H1 (cell line): ENCODE data around the gene METTL22. TPM values are rescaled to one million over a fixed set of nuclear protein-coding genes. Genes with fewer than 3 reads are reported as not detected.

Source experiments
- CTCF ChIA-PET: fragments of 300-600 bp; sonication (Branson Sonifier 250); formaldehyde crosslinking; loops from one replicate; lab custom pipeline; 2021; ENCODE audit not compliant: partially characterized antibody; lab: Charles Lee
- POLR2A ChIA-PET: fragments of 300-600 bp; sonication (Branson Sonifier 250); formaldehyde crosslinking; loops from one replicate; lab custom pipeline; 2021; ENCODE audit warnings: inconsistent platforms; ENCODE audit not compliant: partially characterized antibody; lab: Charles Lee
- DNase-seq, 2 experiments: peaks; one replicate each; pipeline versions ENCODE4 v3.0.0 to v3.0.0-alpha.2; 2010 to 2022; ENCODE audit warnings: low spot score in 2 of 2, low read depth in 1 of 2, mixed read lengths in 1 of 2
- FAIRE-seq: peaks from 2 replicates; lab custom pipeline; 2011; peaks lifted over from hg19 to GRCh38; lab: Jason Lieb, UNC
- H2AFZ ChIP-seq: 2 replicates; pipeline ENCODE4 v1.8.1; 2012; ENCODE audit warnings: low read length, inconsistent platforms
- H2AK5ac ChIP-seq: 2 replicates; pipeline ENCODE4 v1.6.1; 2013; ENCODE audit warnings: low read depth, low read length
- H2BK120ac ChIP-seq: replicated peaks from 2 replicates; pipeline ENCODE3; 2013; ENCODE audit warnings: low read depth, low read length, inconsistent platforms
- H2BK12ac ChIP-seq: 2 replicates; pipeline ENCODE4 v1.6.1; 2013; ENCODE audit warnings: low read depth, low read length
- H2BK15ac ChIP-seq: 2 replicates; pipeline ENCODE4 v1.6.1; 2013; ENCODE audit warnings: low read length
- H2BK20ac ChIP-seq: 2 replicates; pipeline ENCODE4 v1.6.1; 2013; ENCODE audit warnings: low read length
- H2BK5ac ChIP-seq: 2 replicates; pipeline ENCODE4 v1.6.1; 2013; ENCODE audit warnings: low read depth, low read length
- H3K14ac ChIP-seq: 2 replicates; pipeline ENCODE4 v1.6.1; 2013; ENCODE audit warnings: inconsistent platforms; ENCODE audit not compliant: insufficient read length
- H3K18ac ChIP-seq: 2 replicates; pipeline ENCODE4 v1.6.1; 2013; ENCODE audit warnings: low read length; ENCODE audit errors: extremely low read depth
- H3K23ac ChIP-seq: 2 replicates; pipeline ENCODE4 v1.6.1; 2013; ENCODE audit warnings: inconsistent platforms; ENCODE audit not compliant: insufficient read length
- H3K23me2 ChIP-seq: 2 replicates; pipeline ENCODE4 v1.6.1; 2013; ENCODE audit warnings: low read depth, low read length
- H3K27ac ChIP-seq: 2 replicates; pipeline ENCODE4 v1.6.1; 2011; ENCODE audit warnings: low read depth, low read length, inconsistent platforms
- H3K27me3 ChIP-seq, 4 experiments: replicated peaks in 1 of 4; 1 replicate in 1 of 4; 2 replicates in 3 of 4; pipeline versions ENCODE4 v1.6.1 to v1.8.1; 2011 to 2013; ENCODE audit warnings: low read length in 3 of 4, mild to moderate bottlenecking in 3 of 4, inconsistent platforms in 2 of 4, mixed read lengths in 2 of 4, moderate library complexity in 1 of 4; ENCODE audit not compliant: control insufficient read depth in 3 of 4, insufficient read depth in 3 of 4; ENCODE audit errors: extremely low read depth in 1 of 4
- H3K36me3 ChIP-seq, 4 experiments: 2 replicates each; pipeline versions ENCODE4 v1.6.1 to v1.8.1; 2011 to 2013; ENCODE audit warnings: mild to moderate bottlenecking in 4 of 4, low read length in 3 of 4, moderate library complexity in 2 of 4, control low read depth in 1 of 4, inconsistent platforms in 1 of 4; ENCODE audit not compliant: insufficient read depth in 4 of 4, control insufficient read depth in 2 of 4
- H3K4ac ChIP-seq: replicated peaks from 2 replicates; pipeline ENCODE3; 2013; ENCODE audit warnings: low read length, low read depth, mixed read lengths, inconsistent platforms; ENCODE audit not compliant: insufficient read length
- H3K4me1 ChIP-seq, 4 experiments: replicated peaks in 1 of 4; 1 replicate in 1 of 4; 2 replicates in 3 of 4; pipeline versions ENCODE4 v1.6.1 to v1.8.1; 2011 to 2013; ENCODE audit warnings: low read length in 3 of 4, inconsistent platforms in 2 of 4, mixed read lengths in 1 of 4; ENCODE audit not compliant: insufficient read depth in 4 of 4, control insufficient read depth in 3 of 4
- H3K4me2 ChIP-seq, 2 experiments: 2 replicates each; pipeline versions ENCODE4 v1.6.1 to v1.8.1; 2011 to 2013; ENCODE audit warnings: low read depth in 2 of 2, low read length in 2 of 2, control low read depth in 1 of 2, inconsistent platforms in 1 of 2, mild to moderate bottlenecking in 1 of 2; ENCODE audit not compliant: insufficient read depth in 1 of 2
- H3K4me3 ChIP-seq, 4 experiments: fragments of 200-600, 300-600 bp in 1 of 4; sonication (generic), shearing (Covaris generic), sonication (Bioruptor Twin) in 1 of 4; 2 replicates each; pipeline versions ENCODE4 v1.5.1 to v1.8.1; 2011 to 2016; ENCODE audit warnings: low read length in 4 of 4, low read depth in 3 of 4, control low read depth in 2 of 4, inconsistent platforms in 2 of 4, mild to moderate bottlenecking in 2 of 4, mixed read lengths in 1 of 4, moderate library complexity in 1 of 4; ENCODE audit not compliant: insufficient read depth in 2 of 4; ENCODE audit errors: extremely low read depth in 1 of 4
- H3K56ac ChIP-seq: replicated peaks from 2 replicates; pipeline ENCODE3; 2013; ENCODE audit warnings: low read depth, mild to moderate bottlenecking, mixed read lengths, low read length, inconsistent platforms; ENCODE audit not compliant: insufficient read length
- H3K79me1 ChIP-seq: 2 replicates; pipeline ENCODE4 v1.6.1; 2013; ENCODE audit warnings: low read depth, low read length, control low read depth
- H3K79me2 ChIP-seq, 2 experiments: 2 replicates each; pipeline versions ENCODE4 v1.6.1 to v1.8.1; 2012 to 2013; ENCODE audit warnings: low read length in 2 of 2, mild to moderate bottlenecking in 2 of 2, inconsistent platforms in 1 of 2; ENCODE audit not compliant: insufficient read depth in 2 of 2, control insufficient read depth in 1 of 2
- H3K9ac ChIP-seq, 4 experiments: replicated peaks in 1 of 4; 1 replicate in 1 of 4; 2 replicates in 3 of 4; pipeline versions ENCODE4 v1.6.1 to v1.8.1; 2011 to 2013; ENCODE audit warnings: low read depth in 3 of 4, low read length in 3 of 4, control low read depth in 2 of 4, mild to moderate bottlenecking in 2 of 4, moderate library complexity in 2 of 4, inconsistent platforms in 1 of 4; ENCODE audit errors: extremely low read depth in 1 of 4
- H3K9me3 ChIP-seq, 2 experiments: 2 replicates each; pipeline versions ENCODE4 v1.6.1 to v1.8.1; 2012 to 2013; ENCODE audit warnings: mild to moderate bottlenecking in 2 of 2, moderate library complexity in 2 of 2, control low read depth in 1 of 2, inconsistent platforms in 1 of 2, low read depth in 1 of 2, low read length in 1 of 2, mixed read lengths in 1 of 2; ENCODE audit not compliant: insufficient read depth in 2 of 2
- H4K20me1 ChIP-seq, 2 experiments: replicated peaks in 1 of 2; 2 replicates each; pipeline versions ENCODE3 to v1.8.1; 2011 to 2013; ENCODE audit warnings: inconsistent platforms in 2 of 2, low read length in 2 of 2, mild to moderate bottlenecking in 1 of 2; ENCODE audit not compliant: insufficient read depth in 2 of 2, control insufficient read depth in 1 of 2
- H4K5ac ChIP-seq: 2 replicates; pipeline ENCODE4 v1.6.1; 2013; ENCODE audit warnings: low read length, low read depth, mixed read lengths, inconsistent platforms; ENCODE audit not compliant: insufficient read length
- H4K8ac ChIP-seq: 2 replicates; pipeline ENCODE4 v1.8.0; 2013; ENCODE audit warnings: mild to moderate bottlenecking, moderate library complexity, low read length, inconsistent platforms; ENCODE audit not compliant: insufficient read depth; ENCODE audit errors: extremely low read depth
- H4K91ac ChIP-seq: replicated peaks from 2 replicates; pipeline ENCODE3; 2013; ENCODE audit warnings: low read length, mixed read lengths, inconsistent platforms; ENCODE audit not compliant: insufficient read length
- CBX5 ChIP-seq: fragments of 300-800, 300-1000 bp; sonication (generic); IDR thresholded peaks from 2 replicates; pipeline ENCODE4 v1.7.1; 2016; ENCODE audit warnings: antibody characterized with exemption, low read length, low read depth
- CHD2 ChIP-seq: IDR thresholded peaks from 2 replicates; pipeline ENCODE4 v1.6.1; 2012; ENCODE audit warnings: low read length, improper control_type of control experiment
- CREB1 ChIP-seq: IDR thresholded peaks from 2 replicates; pipeline ENCODE4 v1.6.1; 2012; ENCODE audit warnings: inconsistent platforms
- EZH2 ChIP-seq: fragments of 200-600 bp; sonication (generic); IDR thresholded peaks from 2 replicates; pipeline ENCODE4 v1.7.1; 2012; ENCODE audit warnings: low read depth, mild to moderate bottlenecking, moderate library complexity, low read length, inconsistent platforms; ENCODE audit not compliant: severe bottlenecking
- FOSL1 ChIP-seq: IDR thresholded peaks from 2 replicates; pipeline ENCODE4 v1.6.1; 2011; ENCODE audit warnings: mild to moderate bottlenecking, low read depth, low read length, moderate library complexity; ENCODE audit not compliant: insufficient read depth
- HDAC2 ChIP-seq, 2 experiments: fragments of 300-600 bp in 1 of 2; sonication (generic) in 1 of 2; IDR thresholded peaks; 2 replicates each; pipeline ENCODE4 v1.6.1; 2011 to 2012; ENCODE audit warnings: low read depth in 2 of 2, low read length in 2 of 2, mild to moderate bottlenecking in 2 of 2, moderate library complexity in 2 of 2, borderline replicate concordance in 1 of 2, inconsistent platforms in 1 of 2
- JUN ChIP-seq: IDR thresholded peaks from 2 replicates; pipeline ENCODE4 v1.6.1; 2011; ENCODE audit warnings: low read depth, mild to moderate bottlenecking, improper control_type of control experiment, low read length
- KDM5A ChIP-seq: fragments of 200-600 bp; IDR thresholded peaks from 2 replicates; pipeline ENCODE4 v1.7.1; 2012; ENCODE audit warnings: mild to moderate bottlenecking, low read length, inconsistent platforms, mixed read lengths
- POLR2A ChIP-seq, 2 experiments: IDR thresholded peaks; 1 replicate in 1 of 2; 2 replicates in 1 of 2; pipeline ENCODE4 v1.6.1; 2011; ENCODE audit warnings: low read depth in 2 of 2, low read length in 2 of 2, mild to moderate bottlenecking in 2 of 2; ENCODE audit errors: control extremely low read depth in 1 of 2
- RAD21 ChIP-seq, 2 experiments: IDR thresholded peaks in 1 of 2; conservative IDR thresholded peaks in 1 of 2; 2 replicates each; pipeline ENCODE4 v1.6.1; 2011; ENCODE audit warnings: low read depth in 2 of 2, low read length in 2 of 2, improper control_type of control experiment in 1 of 2, inconsistent platforms in 1 of 2, mild to moderate bottlenecking in 1 of 2, moderate library complexity in 1 of 2
- SIN3A ChIP-seq, 2 experiments: IDR thresholded peaks in 1 of 2; conservative IDR thresholded peaks in 1 of 2; 2 replicates each; pipeline ENCODE4 v1.6.1; 2011 to 2012; ENCODE audit warnings: low read length in 2 of 2, improper control_type of control experiment in 1 of 2, low read depth in 1 of 2, mild to moderate bottlenecking in 1 of 2
- SP4 ChIP-seq: IDR thresholded peaks from 2 replicates; pipeline ENCODE4 v1.6.1; 2012; ENCODE audit warnings: low read length, inconsistent platforms
- TBP ChIP-seq: IDR thresholded peaks from 2 replicates; pipeline ENCODE4 v1.6.1; 2011; ENCODE audit warnings: low read depth, low read length, improper control_type of control experiment
- polyA plus RNA-seq, 7 experiments: library from polyadenylated mRNA; depleted of rRNA in 3 of 7; stranded (reverse) in 5 of 7; unstranded in 2 of 7; fragments of >200 nt in 5 of 7; fragments of 200-250 nt in 2 of 7; gene quantifications; 1 replicate in 5 of 7; 2 replicates in 1 of 7; 4 replicates in 1 of 7; pipeline versions ENCODE4 v1.2.1 to v1.2.3, GENCODE V29; 2011 to 2013; ENCODE audit warnings: missing spikeins in 2 of 7, mixed read lengths in 2 of 7
- total RNA-seq: library from RNA; stranded (reverse); fragmentation: NEBNext Ultra II Directional; extraction: Animal tissue kit (Norgen Biotek cat#: 25700); gene quantifications from 2 replicates; pipeline ENCODE4 v1.2.1, GENCODE V29; 2021

METTL22 gene
- total and polyA plus RNA-seq, 2 of the 8 experiments (the other 6 are each of a cell fraction or from before 2014, with no cell fraction given): 56.7 to 85.2 TPM

GRCh38 chr16:8623634-8624033 lies 2.1 kb downstream of the METTL22 start:
- H3K14ac ChIP-seq: no peak overlapping the region
- POLR2A ChIA-PET: interaction anchor here (1.0 to 4.4 kb wide), 2 partner anchors 10 to 14 kb away, joined by 3 to 23 read pairs; no protein-coding TSS in a partner anchor
- H3K27ac ChIP-seq: no peak overlapping the region
- no peaks in the 10 kb centered on the region for H3K27me3 ChIP-seq
- FAIRE-seq: no peak
- H4K20me1 ChIP-seq: peaks cover 5 to 7% of the 10 kb centered on the region in 2 experiments
- DNase-seq: no peak
- no peak overlapping the region for H3K56ac ChIP-seq
- CTCF ChIA-PET: interaction anchor here (1.3 to 24.1 kb wide), 6 partner anchors 9 to 52 kb away, joined by 3 to 416 read pairs (median 6); no protein-coding TSS in a partner anchor
- H3K4me3 ChIP-seq: no peak overlapping the region
- no peak overlapping the region for H2BK20ac ChIP-seq
- H4K91ac ChIP-seq: no peak overlapping the region
- no peaks in the 10 kb centered on the region; a peak in 1 of 7 replicates for H3K4me1 ChIP-seq
- no peak overlapping the region for H3K18ac ChIP-seq
- no peak overlapping the region for H2AK5ac ChIP-seq
- no peak overlapping the region for H3K4me2 ChIP-seq
- no peak overlapping the region for H2BK12ac ChIP-seq
- H3K23ac ChIP-seq: no peak overlapping the region
- H3K9ac ChIP-seq: no peak overlapping the region; a peak in 1 of 7 replicates
- H3K23me2 ChIP-seq: peaks cover 4% of the 10 kb centered on the region
- no peaks in the 10 kb centered on the region for H3K9me3 ChIP-seq
- H2AFZ ChIP-seq: no peak overlapping the region
- H2BK15ac ChIP-seq: no peak overlapping the region
- peaks cover 17% of the 10 kb centered on the region for H3K79me1 ChIP-seq
- peaks cover 9 to 44% of the 10 kb centered on the region in 2 experiments for H3K79me2 ChIP-seq
- H3K36me3 ChIP-seq: peaks cover 18 to 39% (median 30%) of the 10 kb centered on the region in 4 experiments
- no peak overlapping the region for H3K4ac ChIP-seq
- no peak overlapping the region for H4K8ac ChIP-seq
- H2BK5ac ChIP-seq: no peak overlapping the region
- no peak overlapping the region for H4K5ac ChIP-seq
- no peak overlapping the region for H2BK120ac ChIP-seq
- TF ChIP-seq EZH2 (no peak), HDAC2 (IDR thresholded peaks at IDR 0.05; ENCODE audit: borderline replicate concordance in 1 of 2, low read depth in 2 of 2, low read length in 2 of 2) (no peak), KDM5A (no peak), JUN (no peak), CHD2 (no peak), RAD21 (IDR thresholded peaks at IDR 0.05 in 1 of 2, conservative IDR thresholded peaks at IDR 0.05 in 1 of 2; ENCODE audit: low read depth in 2 of 2, low read length in 2 of 2) (no peak), SIN3A (conservative IDR thresholded peaks at IDR 0.05 in 1 of 2, IDR thresholded peaks at IDR 0.05 in 1 of 2; ENCODE audit: low read depth in 1 of 2, low read length in 2 of 2) (no peak), CBX5 (no peak), FOSL1 (no peak), SP4 (no peak), TBP (no peak), POLR2A (IDR thresholded peaks at IDR 0.05; ENCODE audit: control extremely low read depth in 1 of 2, low read depth in 2 of 2, low read length in 2 of 2) (no peak), CREB1 (no peak)
